ENCODE measurements around the gene BICDL2. TPM values are rescaled to one million over a fixed set of nuclear protein-coding genes. Genes with fewer than 3 reads are reported as not detected.
A peak's percentile ranks its signal among the peaks of the same experiment; 100 is the strongest.

BICDL2 gene
- total RNA-seq, 1 donor from 2014 or later: 5.1 TPM

- peaks cover 4% of the 10 kb centered on the region for H3K4me1 Mint-ChIP-seq
- no peaks in the 10 kb centered on the region for H3K36me3 Mint-ChIP-seq
- H3K27ac Mint-ChIP-seq: peak within 1 kb of the TSS; percentile 19
- H3K9me3 Mint-ChIP-seq: no peaks in the 10 kb centered on the region
- no peak within 1 kb of the TSS for H3K4me3 Mint-ChIP-seq
- TF ChIP-seq, protein P1, sequence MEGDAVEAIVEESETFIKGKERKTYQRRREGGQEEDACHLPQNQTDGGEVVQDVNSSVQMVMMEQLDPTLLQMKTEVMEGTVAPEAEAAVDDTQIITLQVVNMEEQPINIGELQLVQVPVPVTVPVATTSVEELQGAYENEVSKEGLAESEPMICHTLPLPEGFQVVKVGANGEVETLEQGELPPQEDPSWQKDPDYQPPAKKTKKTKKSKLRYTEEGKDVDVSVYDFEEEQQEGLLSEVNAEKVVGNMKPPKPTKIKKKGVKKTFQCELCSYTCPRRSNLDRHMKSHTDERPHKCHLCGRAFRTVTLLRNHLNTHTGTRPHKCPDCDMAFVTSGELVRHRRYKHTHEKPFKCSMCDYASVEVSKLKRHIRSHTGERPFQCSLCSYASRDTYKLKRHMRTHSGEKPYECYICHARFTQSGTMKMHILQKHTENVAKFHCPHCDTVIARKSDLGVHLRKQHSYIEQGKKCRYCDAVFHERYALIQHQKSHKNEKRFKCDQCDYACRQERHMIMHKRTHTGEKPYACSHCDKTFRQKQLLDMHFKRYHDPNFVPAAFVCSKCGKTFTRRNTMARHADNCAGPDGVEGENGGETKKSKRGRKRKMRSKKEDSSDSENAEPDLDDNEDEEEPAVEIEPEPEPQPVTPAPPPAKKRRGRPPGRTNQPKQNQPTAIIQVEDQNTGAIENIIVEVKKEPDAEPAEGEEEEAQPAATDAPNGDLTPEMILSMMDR (IDR thresholded peaks at IDR 0.05; ENCODE audit: unreplicated experiment): no peak
- no peaks in the 10 kb centered on the region for H3K27me3 Mint-ChIP-seq (ENCODE audit: low read depth)
- no peak for DNase-seq (ENCODE audit: low spot score in 2 of 2, unreplicated experiment in 2 of 2)
Measured at GRCh38 chr16:3065069-3065741, 28.5 kb upstream of the BICDL2 start, which contains the start of gene IL32. Gene IL32 (plus strand): TSS chr16:3065640. CDS start chr16:3065812, 172 bp downstream.

DNA sequence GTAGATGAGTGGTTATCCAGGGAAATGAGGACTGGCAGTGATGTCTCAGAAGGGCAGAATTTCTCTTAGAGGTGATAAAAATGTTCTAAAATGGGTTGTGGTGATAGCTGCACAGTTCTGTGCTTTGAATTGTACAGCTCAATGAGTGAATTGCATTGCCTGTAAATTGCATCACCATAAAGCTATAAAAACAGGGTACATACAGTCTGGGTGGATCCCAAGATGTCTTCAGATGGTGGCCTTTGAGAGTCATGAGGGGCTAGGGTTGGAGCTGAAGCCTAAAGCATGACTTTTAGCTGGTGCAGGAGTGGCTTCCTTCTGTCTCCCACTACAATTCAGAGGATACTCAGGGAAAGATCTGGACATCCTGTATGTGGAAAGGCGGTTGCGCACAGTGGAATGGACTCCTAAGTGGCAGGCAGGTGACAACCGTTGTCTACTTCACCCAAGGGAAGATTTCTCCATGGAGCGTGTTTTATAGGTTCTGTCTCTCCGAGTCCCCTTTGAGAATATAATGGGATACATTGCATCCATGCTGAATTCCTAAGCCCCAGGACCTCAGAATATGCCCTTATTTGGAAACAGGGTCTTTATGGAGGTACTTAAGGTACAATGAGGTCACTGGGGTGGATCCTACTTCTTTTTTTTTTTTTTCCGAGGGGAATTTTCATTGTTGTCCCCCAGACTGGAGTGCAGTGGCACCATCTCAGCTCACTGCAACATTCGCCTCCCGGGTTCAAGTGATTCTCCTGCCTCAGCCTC lies 27.1 kb upstream of the BICDL2 start:
- Mint-ChIP-seq H3K27ac (no peak overlapping the region), H3K36me3 (no peaks in the 10 kb centered on the region), H3K4me3 (no peak overlapping the region), H3K27me3 (ENCODE audit: low read depth) (no peaks in the 10 kb centered on the region), H3K4me1 (peaks cover 12% of the 10 kb centered on the region), H3K9me3 (no peaks in the 10 kb centered on the region)
- TF ChIP-seq, protein P1 (IDR thresholded peaks at IDR 0.05; ENCODE audit: unreplicated experiment): no peak
- no peak for DNase-seq (ENCODE audit: low spot score in 2 of 2, unreplicated experiment in 2 of 2)

DNA sequence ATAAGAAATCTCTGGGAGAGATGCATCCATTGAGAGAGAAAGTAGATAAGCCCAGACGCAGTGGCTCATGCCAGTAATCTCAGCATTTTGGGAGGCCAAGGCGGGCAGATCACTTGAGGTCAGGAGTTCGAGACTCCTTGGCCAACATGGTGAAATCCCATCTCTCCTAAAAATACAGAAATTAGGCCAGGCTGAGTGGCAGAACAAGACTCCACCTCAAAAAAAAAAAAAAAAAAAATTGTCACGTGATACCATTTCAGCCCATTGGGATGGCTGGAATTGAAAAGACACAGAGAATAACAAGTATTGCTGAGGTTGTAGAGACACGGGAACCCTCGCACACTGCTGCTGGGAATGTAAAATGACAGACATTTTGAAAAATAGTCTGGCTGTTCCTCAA lies 25.8 kb upstream of the BICDL2 start:
- TF ChIP-seq, protein P1 (IDR thresholded peaks at IDR 0.05; ENCODE audit: unreplicated experiment): no peak
- Mint-ChIP-seq H3K27ac (no peak overlapping the region), H3K27me3 (ENCODE audit: low read depth) (no peaks in the 10 kb centered on the region), H3K4me3 (no peak overlapping the region), H3K4me1 (peaks cover 12% of the 10 kb centered on the region), H3K9me3 (no peaks in the 10 kb centered on the region), H3K36me3 (no peaks in the 10 kb centered on the region)
- DNase-seq (ENCODE audit: low spot score in 2 of 2, unreplicated experiment in 2 of 2): no peak

DNA sequence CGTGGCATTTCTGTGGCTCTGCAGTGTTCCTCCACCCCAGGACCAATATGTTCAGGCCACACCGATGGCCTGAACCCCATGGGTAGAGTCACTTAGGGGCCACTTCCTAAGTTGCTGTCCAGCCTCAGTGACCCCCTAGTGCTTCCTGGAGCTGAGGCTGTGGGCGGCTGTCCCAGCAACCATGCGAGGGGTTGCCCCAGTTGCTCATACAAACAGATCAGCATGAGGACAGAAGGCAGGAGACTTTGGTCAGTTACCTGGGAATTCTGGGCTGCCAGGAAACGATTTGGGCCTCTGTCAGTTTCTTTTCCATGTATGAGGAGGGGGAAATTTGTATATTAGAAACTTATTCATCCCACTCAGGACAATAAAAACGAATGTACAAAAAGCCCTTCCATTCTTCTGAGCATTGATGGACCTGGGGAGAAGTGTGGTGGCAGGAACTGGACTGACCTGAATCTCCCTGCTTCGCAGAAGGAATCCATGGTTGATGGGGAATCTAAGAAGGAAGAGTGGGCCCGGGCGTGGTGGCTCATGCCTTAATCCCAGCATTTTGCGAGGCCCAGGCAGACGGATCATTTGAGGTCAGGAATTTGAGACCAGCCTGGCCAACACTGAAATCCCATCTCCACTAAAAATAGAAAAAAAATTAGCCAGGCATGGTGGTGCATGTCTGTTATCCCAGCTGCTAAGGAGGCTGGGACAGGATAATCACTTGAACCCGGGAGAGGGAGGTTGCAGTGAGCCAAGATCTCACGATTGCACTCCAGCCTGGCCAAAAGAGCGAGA lies 23.8 kb upstream of the BICDL2 start:
- Mint-ChIP-seq H3K27ac (peak overlapping the region; percentile 75), H3K4me1 (peaks cover 10% of the 10 kb centered on the region), H3K4me3 (peak overlapping the region; percentile 69), H3K27me3 (ENCODE audit: low read depth) (no peaks in the 10 kb centered on the region), H3K36me3 (no peaks in the 10 kb centered on the region), H3K9me3 (no peaks in the 10 kb centered on the region)
- DNase-seq (ENCODE audit: low spot score in 2 of 2, unreplicated experiment in 2 of 2): no peak
- TF ChIP-seq, protein P1 (IDR thresholded peaks at IDR 0.05; ENCODE audit: unreplicated experiment): no peak

GRCh38 chr16:3059723-3060242 lies 23.0 kb upstream of the BICDL2 start:
- Mint-ChIP-seq H3K4me1 (peaks cover 8% of the 10 kb centered on the region), H3K27me3 (ENCODE audit: low read depth) (no peaks in the 10 kb centered on the region), H3K4me3 (peak overlapping the region; percentile 69), H3K36me3 (no peaks in the 10 kb centered on the region), H3K9me3 (no peaks in the 10 kb centered on the region), H3K27ac (peak overlapping the region; percentile 75)
- no peak for DNase-seq (ENCODE audit: low spot score in 2 of 2, unreplicated experiment in 2 of 2)
- TF ChIP-seq, protein P1 (IDR thresholded peaks at IDR 0.05; ENCODE audit: unreplicated experiment): no peak

Data from mesothelial cell of epicardium (in vitro differentiated cells).